Esophagus squamous epithelium (tissue), 5 donors: ENCODE data around the gene OTUD1. TPM values are rescaled to one million over a fixed set of nuclear protein-coding genes. Genes with fewer than 3 reads are reported as not detected.
"Not testable (repeated sequence)": the region's sequence is repeated elsewhere in the genome, so short reads cannot be mapped to it uniquely, and the experiment has no call there.

Experiments
- DNase-seq: peaks from one replicate; lab custom pipeline; 2025; lab: John Stamatoyannopoulos, UW
- H3K27ac ChIP-seq, 4 donors: fragments of 200-600 bp; sonication (generic); one replicate each; pipeline ENCODE4 v1.5.1; 2016 to 2019; ENCODE audit warnings: mild to moderate bottlenecking in 1 of 4
- H3K27me3 ChIP-seq, 4 donors: fragments of 200-600 bp; sonication (generic); 1 replicate in 3 of 4; 2 replicates in 1 of 4; pipeline versions ENCODE4 v1.5.1 to v1.6.0; 2017 to 2021; ENCODE audit warnings: antibody characterized with exemption in 1 of 4
- H3K36me3 ChIP-seq, 3 donors: fragments of 200-600 bp; sonication (generic); one replicate each; pipeline ENCODE4 v1.5.1; 2016 to 2019
- H3K4me1 ChIP-seq, 3 donors: fragments of 200-600 bp; sonication (generic); one replicate each; pipeline ENCODE4 v1.5.1; 2017 to 2019
- H3K4me3 ChIP-seq, 4 donors: fragments of 200-600 bp; sonication (generic); 1 replicate in 3 of 4; 2 replicates in 1 of 4; pipeline ENCODE4 v1.5.1; 2016 to 2019; ENCODE audit warnings: mild to moderate bottlenecking in 2 of 4, moderate library complexity in 1 of 4
- H3K9me3 ChIP-seq, 3 donors: fragments of 200-600 bp; sonication (generic); one replicate each; pipeline ENCODE4 v1.5.1; 2016 to 2019
- POLR2A ChIP-seq, 4 donors: fragments of 450-650 bp; IDR thresholded peaks; one replicate each; pipeline ENCODE4 v1.6.1; 2017; ENCODE audit warnings: antibody characterized with exemption in 4 of 4, mild to moderate bottlenecking in 4 of 4, moderate library complexity in 3 of 4
- WGBS, 2 donors: methylation state at CpG; one replicate each; pipeline ENCODE4 v1.1.5; 2018; 5-methylcytosine and 5-hydroxymethylcytosine counted together
- intact Hi-C: fragments of 100-400 bp; cut with DNase I; formaldehyde crosslinking; loops from one replicate; pipeline ENCODE4 v1.15.0; 2022
- total RNA-seq, 4 donors: library from RNA; depleted of rRNA; stranded (reverse); fragments of >200 nt; gene quantifications; one replicate each; pipeline ENCODE4 v1.1.0, GENCODE V29; 2016
- TF ChIP-seq, protein P1 (sequence below), 6 experiments: fragments of 450-650 bp in 4 of 6; fragments of 200-600 bp in 2 of 6; sonication (generic) in 2 of 6; IDR thresholded peaks; one replicate each; pipeline ENCODE4 v1.5.1; 2016 to 2019; ENCODE audit warnings: antibody characterized with exemption in 6 of 6, mild to moderate bottlenecking in 4 of 6, moderate library complexity in 4 of 6
- donor health status: DM: yes; HTN: yes; CAD: no.

The OTUD1 gene
- 10 to 100 TPM in 1 of 4 donors, 1 to 10 TPM in 3; 4.3 to 10.1 (median 6.4) TPM for total RNA-seq

DNA sequence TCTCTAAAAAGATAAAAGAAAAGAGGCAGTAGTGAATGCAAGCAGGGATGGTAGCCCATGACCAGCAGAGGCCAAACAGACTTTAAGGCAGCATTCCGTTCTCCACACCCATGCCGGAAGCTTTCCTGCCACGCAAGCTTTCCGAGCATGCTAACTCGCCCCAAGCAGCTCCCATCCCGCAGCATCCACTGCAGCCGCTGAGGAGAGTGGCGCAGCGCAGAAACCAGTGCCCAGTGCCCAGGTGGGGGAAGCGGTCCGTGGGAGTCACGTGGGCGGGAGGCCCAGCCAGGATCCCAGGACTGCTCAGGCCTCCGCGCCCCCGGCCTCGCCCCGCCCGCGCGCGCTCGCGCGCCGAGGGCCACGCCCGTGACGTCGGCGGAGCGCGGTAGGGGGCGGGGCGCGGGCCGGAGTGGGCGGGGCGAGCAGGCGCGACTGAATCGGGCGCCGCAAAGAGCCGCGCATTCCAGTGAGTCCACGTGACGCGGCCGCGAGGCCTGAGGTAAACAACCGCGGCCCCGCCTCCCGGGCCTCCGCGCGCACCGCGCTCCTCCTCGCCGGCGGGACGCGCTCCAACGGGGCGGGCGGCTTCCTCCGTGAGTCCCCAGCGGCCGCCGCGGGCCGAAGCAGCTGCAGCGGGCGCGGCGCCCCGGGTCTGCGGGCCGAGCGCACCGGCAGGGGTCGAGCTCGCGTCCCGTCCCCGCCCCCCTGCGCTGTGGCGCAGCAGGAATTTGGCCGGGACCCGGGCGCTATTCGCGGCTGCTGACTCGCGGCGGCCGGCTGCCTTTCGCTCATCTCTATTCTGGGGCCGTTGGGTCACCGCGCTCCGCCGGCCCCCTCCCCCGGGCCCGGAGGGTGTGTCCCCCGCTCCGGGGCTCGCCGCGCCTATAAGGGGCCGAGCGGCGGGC is at the start of gene OTUD1:
Gene OTUD1 (plus strand): TSS at position 529 of the 905 bp plus-strand sequence. CDS start 383 bp downstream, outside the sequence.
- Histone ChIP-seq H3K27me3 (no peaks in the 10 kb centered on the region), H3K27ac (peak within 1 kb of the TSS; percentile 93 to 99 (median 96)), H3K4me3 (peak within 1 kb of the TSS; percentile 75 to 98 (median 84)), H3K4me1 (peaks cover 10 to 46% (median 25%) of the 10 kb centered on the region in 3 donors), H3K9me3 (no peaks in the 10 kb centered on the region), H3K36me3 (peaks cover 0 to 11% (median 0%) of the 10 kb centered on the region in 3 donors)
- WGBS, 2 donors: 0 to 1% methylated on average over 17 to 28 of the region's 115 CpGs
- intact Hi-C loops: no loop called here
- TF ChIP-seq, protein P1, sequence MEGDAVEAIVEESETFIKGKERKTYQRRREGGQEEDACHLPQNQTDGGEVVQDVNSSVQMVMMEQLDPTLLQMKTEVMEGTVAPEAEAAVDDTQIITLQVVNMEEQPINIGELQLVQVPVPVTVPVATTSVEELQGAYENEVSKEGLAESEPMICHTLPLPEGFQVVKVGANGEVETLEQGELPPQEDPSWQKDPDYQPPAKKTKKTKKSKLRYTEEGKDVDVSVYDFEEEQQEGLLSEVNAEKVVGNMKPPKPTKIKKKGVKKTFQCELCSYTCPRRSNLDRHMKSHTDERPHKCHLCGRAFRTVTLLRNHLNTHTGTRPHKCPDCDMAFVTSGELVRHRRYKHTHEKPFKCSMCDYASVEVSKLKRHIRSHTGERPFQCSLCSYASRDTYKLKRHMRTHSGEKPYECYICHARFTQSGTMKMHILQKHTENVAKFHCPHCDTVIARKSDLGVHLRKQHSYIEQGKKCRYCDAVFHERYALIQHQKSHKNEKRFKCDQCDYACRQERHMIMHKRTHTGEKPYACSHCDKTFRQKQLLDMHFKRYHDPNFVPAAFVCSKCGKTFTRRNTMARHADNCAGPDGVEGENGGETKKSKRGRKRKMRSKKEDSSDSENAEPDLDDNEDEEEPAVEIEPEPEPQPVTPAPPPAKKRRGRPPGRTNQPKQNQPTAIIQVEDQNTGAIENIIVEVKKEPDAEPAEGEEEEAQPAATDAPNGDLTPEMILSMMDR (IDR thresholded peaks at IDR 0.05): peak in 4 of 6 experiments; percentile 8 to 47 (median 23)
- peak in 3 of 4 donors; percentile 15 to 97 (median 91) for TF ChIP-seq POLR2A (IDR thresholded peaks at IDR 0.05)
- peak; percentile 80 for DNase-seq

DNA sequence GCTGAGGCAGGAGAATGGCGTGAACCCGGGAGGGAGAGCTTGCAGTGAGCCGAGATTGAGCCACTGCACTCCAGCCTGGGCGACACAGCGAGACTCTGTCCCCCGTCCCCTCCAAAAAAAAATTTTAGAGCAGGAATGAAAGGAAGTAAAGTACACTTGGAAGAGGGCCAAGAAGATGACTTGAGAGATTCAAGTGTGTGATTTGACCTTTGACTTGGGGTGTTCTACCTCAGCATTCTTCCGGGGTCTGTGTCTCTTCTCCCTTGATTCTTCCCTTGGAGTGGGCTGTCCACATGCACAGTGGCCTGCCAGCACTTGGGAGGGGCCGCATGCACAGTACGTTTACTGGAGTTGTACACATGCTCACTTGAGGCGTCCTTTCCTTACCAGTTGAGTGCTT is 48.5 kb upstream of the OTUD1 start:
- H3K27me3 ChIP-seq, H3K36me3 ChIP-seq, H3K4me1 ChIP-seq, DNase-seq, H3K4me3 ChIP-seq, H3K9me3 ChIP-seq, H3K27ac ChIP-seq, intact Hi-C loops: not testable (repeated sequence)
- 83 to 89% methylated on average over 9 to 10 of the region's 10 CpGs for WGBS, 2 donors

DNA sequence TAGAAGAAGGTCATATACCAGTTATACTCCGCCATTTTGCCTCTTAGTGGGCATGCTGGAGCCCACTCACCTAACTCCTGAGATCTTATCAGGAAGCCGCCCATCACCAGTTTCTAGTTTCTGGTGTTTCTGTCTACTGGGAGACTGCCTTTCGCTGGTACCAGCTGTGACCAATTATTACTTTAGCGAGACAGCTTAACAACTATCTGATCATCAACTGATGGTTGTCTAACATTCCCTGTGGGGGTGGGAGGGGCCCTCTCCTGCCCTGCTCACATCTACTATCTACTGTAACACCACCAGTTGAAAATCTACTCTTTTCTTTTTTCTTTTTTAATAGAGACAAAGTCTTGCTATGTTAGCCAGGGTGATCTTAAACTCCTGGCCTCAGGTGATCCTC is 48.1 kb upstream of the OTUD1 start:
- intact Hi-C loops: no loop called here
- 96 to 97% methylated on average over 4 of the region's 4 CpGs for WGBS, 2 donors
- Histone ChIP-seq H3K4me3 (no peak overlapping the region), H3K4me1 (no peaks in the 10 kb centered on the region), H3K27ac (no peak overlapping the region), H3K27me3 (no peaks in the 10 kb centered on the region), H3K9me3 (no peaks in the 10 kb centered on the region), H3K36me3 (no peaks in the 10 kb centered on the region)
- no peak for DNase-seq
- TF ChIP-seq POLR2A (IDR thresholded peaks at IDR 0.05): no peak

GRCh38 chr10:23391821-23392220 is 47.1 kb upstream of the OTUD1 start:
- Histone ChIP-seq H3K9me3 (no peaks in the 10 kb centered on the region), H3K36me3 (no peaks in the 10 kb centered on the region), H3K27me3 (no peaks in the 10 kb centered on the region), H3K27ac (no peak overlapping the region), H3K4me1 (no peaks in the 10 kb centered on the region), H3K4me3 (no peak overlapping the region)
- TF ChIP-seq, protein P1 (IDR thresholded peaks at IDR 0.05): no peak
- no peak for TF ChIP-seq POLR2A (IDR thresholded peaks at IDR 0.05)
- DNase-seq: no peak
- WGBS, 2 donors: 74 to 81% methylated on average over 2 of the region's 2 CpGs
- intact Hi-C loops: no loop called here

DNA sequence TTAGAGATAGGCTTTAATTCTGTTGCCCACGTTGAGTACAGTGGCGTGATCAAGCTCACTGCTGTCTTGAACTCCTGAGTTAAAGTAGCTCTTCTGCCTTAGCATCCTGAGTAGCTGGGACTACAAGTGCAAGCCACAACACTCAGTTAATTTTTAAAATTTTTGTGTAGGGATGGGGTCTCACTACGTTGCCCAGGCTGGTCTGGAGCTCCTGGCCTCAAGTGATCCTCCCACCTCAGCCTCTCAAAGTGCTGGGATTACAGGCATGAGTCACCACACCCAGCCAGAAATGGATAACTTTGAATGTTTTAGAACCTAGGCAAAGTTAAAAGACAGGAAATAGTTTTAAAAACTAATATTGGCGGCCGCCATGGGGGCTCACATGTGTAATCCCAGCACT is 43.9 kb upstream of the OTUD1 start:
- DNase-seq: no peak
- Histone ChIP-seq H3K4me1 (no peaks in the 10 kb centered on the region), H3K9me3 (no peaks in the 10 kb centered on the region), H3K4me3 (no peak overlapping the region), H3K27ac (no peak overlapping the region), H3K27me3 (no peaks in the 10 kb centered on the region), H3K36me3 (no peaks in the 10 kb centered on the region)
- intact Hi-C loops: no loop called here
- WGBS, 2 donors: 90 to 92% methylated on average over 5 of the region's 5 CpGs
- no peak for TF ChIP-seq POLR2A (IDR thresholded peaks at IDR 0.05)
- TF ChIP-seq, protein P1 (IDR thresholded peaks at IDR 0.05): no peak

DNA sequence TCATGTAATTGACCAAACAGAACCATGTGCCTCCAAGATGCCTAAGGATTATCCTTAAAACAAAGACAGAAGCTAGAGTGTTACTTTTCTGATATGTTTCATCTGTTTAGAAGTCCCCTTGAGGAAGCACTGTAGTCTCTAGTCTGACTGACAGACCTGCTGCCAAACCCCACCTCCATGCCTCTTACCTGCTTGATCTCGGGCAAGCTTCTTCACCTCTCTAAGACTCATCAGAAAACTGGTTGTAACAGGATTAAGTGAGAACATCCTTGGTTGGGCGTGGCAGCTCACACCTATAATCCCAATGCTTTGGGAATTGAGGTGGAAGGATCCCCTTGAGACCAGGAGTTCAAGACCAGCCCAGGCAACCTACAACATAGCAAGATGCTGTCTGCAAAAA is 42.2 kb upstream of the OTUD1 start:
- no peaks in the 10 kb centered on the region for H3K27me3 ChIP-seq
- no peak for DNase-seq
- H3K4me3 ChIP-seq: no peak overlapping the region
- intact Hi-C loops: no loop called here
- H3K36me3 ChIP-seq: no peaks in the 10 kb centered on the region
- 52 to 61% methylated on average over 2 of the region's 2 CpGs for WGBS, 2 donors
- H3K27ac ChIP-seq: no peak overlapping the region
- H3K4me1 ChIP-seq: no peaks in the 10 kb centered on the region
- TF ChIP-seq, protein P1 (IDR thresholded peaks at IDR 0.05): no peak
- TF ChIP-seq POLR2A (IDR thresholded peaks at IDR 0.05): no peak
- H3K9me3 ChIP-seq: no peaks in the 10 kb centered on the region
